ENCODE measurements around the gene PAX2. TPM values are rescaled to one million over a fixed set of nuclear protein-coding genes. Genes with fewer than 3 reads are reported as not detected.

PAX2 gene
- total and polyA plus RNA-seq, 2 of the 13 experiments (the other 11 are each of a cell fraction or from before 2014, with no cell fraction given): not detected

DNA sequence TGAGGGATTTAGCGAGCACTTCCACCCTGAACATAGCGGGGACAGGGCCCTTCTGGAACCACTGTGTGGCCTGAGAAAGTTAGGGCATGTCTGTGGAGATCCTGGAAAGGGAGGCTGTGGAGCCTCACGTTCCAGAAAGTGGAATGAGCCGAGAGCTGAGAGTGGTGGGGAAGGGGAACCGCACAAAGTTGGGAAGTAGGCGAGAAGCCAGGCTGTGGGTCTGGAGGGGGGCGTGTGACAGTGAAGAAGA, 10.4 kb upstream of the PAX2 start:
- WGBS (ENCODE audit: low lambda C conversion rate): 36% methylated on average over 7 of the region's 7 CpGs
- no TSS peak for BruUV-seq (replicated peaks)
- intact Hi-C loops (cut with micrococcal nuclease; ENCODE audit: unreplicated experiment): no loop called here
- DNase-seq (ENCODE audit: low spot score) (no peak), ATAC-seq (no peak), FAIRE-seq (no peak)
- TF ChIP-seq, protein P1, sequence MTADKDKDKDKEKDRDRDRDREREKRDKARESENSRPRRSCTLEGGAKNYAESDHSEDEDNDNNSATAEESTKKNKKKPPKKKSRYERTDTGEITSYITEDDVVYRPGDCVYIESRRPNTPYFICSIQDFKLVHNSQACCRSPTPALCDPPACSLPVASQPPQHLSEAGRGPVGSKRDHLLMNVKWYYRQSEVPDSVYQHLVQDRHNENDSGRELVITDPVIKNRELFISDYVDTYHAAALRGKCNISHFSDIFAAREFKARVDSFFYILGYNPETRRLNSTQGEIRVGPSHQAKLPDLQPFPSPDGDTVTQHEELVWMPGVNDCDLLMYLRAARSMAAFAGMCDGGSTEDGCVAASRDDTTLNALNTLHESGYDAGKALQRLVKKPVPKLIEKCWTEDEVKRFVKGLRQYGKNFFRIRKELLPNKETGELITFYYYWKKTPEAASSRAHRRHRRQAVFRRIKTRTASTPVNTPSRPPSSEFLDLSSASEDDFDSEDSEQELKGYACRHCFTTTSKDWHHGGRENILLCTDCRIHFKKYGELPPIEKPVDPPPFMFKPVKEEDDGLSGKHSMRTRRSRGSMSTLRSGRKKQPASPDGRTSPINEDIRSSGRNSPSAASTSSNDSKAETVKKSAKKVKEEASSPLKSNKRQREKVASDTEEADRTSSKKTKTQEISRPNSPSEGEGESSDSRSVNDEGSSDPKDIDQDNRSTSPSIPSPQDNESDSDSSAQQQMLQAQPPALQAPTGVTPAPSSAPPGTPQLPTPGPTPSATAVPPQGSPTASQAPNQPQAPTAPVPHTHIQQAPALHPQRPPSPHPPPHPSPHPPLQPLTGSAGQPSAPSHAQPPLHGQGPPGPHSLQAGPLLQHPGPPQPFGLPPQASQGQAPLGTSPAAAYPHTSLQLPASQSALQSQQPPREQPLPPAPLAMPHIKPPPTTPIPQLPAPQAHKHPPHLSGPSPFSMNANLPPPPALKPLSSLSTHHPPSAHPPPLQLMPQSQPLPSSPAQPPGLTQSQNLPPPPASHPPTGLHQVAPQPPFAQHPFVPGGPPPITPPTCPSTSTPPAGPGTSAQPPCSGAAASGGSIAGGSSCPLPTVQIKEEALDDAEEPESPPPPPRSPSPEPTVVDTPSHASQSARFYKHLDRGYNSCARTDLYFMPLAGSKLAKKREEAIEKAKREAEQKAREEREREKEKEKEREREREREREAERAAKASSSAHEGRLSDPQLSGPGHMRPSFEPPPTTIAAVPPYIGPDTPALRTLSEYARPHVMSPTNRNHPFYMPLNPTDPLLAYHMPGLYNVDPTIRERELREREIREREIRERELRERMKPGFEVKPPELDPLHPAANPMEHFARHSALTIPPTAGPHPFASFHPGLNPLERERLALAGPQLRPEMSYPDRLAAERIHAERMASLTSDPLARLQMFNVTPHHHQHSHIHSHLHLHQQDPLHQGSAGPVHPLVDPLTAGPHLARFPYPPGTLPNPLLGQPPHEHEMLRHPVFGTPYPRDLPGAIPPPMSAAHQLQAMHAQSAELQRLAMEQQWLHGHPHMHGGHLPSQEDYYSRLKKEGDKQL (CRISPR knock-in tag; IDR thresholded peaks at IDR 0.05; ENCODE audit: low read depth): no peak
- TF ChIP-seq, protein P2, sequence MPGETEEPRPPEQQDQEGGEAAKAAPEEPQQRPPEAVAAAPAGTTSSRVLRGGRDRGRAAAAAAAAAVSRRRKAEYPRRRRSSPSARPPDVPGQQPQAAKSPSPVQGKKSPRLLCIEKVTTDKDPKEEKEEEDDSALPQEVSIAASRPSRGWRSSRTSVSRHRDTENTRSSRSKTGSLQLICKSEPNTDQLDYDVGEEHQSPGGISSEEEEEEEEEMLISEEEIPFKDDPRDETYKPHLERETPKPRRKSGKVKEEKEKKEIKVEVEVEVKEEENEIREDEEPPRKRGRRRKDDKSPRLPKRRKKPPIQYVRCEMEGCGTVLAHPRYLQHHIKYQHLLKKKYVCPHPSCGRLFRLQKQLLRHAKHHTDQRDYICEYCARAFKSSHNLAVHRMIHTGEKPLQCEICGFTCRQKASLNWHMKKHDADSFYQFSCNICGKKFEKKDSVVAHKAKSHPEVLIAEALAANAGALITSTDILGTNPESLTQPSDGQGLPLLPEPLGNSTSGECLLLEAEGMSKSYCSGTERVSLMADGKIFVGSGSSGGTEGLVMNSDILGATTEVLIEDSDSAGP (CRISPR knock-in tag; IDR thresholded peaks at IDR 0.05; ENCODE audit: borderline replicate concordance): no peak
- TF ChIP-seq, protein P3, sequence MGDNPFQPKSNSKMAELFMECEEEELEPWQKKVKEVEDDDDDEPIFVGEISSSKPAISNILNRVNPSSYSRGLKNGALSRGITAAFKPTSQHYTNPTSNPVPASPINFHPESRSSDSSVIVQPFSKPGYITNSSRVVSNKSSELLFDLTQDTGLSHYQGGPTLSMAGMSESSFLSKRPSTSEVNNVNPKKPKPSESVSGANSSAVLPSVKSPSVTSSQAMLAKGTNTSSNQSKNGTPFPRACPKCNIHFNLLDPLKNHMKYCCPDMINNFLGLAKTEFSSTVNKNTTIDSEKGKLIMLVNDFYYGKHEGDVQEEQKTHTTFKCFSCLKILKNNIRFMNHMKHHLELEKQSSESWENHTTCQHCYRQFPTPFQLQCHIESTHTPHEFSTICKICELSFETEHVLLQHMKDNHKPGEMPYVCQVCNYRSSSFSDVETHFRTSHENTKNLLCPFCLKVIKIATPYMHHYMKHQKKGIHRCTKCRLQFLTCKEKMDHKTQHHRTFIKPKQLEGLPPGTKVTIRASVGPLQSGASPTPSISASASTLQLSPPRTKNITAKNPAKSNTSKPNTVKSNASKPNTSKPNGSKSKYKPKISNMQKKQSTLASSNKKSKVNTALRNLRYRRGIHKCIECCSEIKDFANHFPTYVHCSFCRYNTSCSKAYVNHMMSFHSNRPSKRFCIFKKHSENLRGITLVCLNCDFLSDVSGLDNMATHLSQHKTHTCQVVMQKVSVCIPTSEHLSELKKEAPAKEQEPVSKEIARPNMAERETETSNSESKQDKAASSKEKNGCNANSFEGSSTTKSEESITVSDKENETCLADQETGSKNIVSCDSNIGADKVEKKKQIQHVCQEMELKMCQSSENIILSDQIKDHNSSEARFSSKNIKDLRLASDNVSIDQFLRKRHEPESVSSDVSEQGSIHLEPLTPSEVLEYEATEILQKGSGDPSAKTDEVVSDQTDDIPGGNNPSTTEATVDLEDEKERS (CRISPR knock-in tag; IDR thresholded peaks at IDR 0.05): no peak
- TF ChIP-seq, protein P4, sequence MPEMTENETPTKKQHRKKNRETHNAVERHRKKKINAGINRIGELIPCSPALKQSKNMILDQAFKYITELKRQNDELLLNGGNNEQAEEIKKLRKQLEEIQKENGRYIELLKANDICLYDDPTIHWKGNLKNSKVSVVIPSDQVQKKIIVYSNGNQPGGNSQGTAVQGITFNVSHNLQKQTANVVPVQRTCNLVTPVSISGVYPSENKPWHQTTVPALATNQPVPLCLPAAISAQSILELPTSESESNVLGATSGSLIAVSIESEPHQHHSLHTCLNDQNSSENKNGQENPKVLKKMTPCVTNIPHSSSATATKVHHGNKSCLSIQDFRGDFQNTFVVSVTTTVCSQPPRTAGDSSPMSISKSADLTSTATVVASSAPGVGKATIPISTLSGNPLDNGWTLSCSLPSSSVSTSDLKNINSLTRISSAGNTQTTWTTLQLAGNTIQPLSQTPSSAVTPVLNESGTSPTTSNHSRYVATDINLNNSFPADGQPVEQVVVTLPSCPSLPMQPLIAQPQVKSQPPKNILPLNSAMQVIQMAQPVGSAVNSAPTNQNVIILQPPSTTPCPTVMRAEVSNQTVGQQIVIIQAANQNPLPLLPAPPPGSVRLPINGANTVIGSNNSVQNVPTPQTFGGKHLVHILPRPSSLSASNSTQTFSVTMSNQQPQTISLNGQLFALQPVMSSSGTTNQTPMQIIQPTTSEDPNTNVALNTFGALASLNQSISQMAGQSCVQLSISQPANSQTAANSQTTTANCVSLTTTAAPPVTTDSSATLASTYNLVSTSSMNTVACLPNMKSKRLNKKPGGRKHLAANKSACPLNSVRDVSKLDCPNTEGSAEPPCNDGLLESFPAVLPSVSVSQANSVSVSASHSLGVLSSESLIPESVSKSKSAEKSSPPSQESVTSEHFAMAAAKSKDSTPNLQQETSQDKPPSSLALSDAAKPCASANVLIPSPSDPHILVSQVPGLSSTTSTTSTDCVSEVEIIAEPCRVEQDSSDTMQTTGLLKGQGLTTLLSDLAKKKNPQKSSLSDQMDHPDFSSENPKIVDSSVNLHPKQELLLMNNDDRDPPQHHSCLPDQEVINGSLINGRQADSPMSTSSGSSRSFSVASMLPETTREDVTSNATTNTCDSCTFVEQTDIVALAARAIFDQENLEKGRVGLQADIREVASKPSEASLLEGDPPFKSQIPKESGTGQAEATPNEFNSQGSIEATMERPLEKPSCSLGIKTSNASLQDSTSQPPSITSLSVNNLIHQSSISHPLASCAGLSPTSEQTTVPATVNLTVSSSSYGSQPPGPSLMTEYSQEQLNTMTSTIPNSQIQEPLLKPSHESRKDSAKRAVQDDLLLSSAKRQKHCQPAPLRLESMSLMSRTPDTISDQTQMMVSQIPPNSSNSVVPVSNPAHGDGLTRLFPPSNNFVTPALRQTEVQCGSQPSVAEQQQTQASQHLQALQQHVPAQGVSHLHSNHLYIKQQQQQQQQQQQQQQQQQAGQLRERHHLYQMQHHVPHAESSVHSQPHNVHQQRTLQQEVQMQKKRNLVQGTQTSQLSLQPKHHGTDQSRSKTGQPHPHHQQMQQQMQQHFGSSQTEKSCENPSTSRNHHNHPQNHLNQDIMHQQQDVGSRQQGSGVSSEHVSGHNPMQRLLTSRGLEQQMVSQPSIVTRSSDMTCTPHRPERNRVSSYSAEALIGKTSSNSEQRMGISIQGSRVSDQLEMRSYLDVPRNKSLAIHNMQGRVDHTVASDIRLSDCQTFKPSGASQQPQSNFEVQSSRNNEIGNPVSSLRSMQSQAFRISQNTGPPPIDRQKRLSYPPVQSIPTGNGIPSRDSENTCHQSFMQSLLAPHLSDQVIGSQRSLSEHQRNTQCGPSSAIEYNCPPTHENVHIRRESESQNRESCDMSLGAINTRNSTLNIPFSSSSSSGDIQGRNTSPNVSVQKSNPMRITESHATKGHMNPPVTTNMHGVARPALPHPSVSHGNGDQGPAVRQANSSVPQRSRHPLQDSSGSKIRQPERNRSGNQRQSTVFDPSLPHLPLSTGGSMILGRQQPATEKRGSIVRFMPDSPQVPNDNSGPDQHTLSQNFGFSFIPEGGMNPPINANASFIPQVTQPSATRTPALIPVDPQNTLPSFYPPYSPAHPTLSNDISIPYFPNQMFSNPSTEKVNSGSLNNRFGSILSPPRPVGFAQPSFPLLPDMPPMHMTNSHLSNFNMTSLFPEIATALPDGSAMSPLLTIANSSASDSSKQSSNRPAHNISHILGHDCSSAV (CRISPR knock-in tag; IDR thresholded peaks at IDR 0.05; ENCODE audit: borderline replicate concordance): no peak
- Histone ChIP-seq H4K20me1 (ENCODE audit: insufficient read depth, low read length) (peaks cover 4% of the 10 kb centered on the region; the same call in 1 of the 2 replicates), H3K9ac (ENCODE audit: insufficient read depth, low read depth, low read length) (no peak overlapping the region), H3K27me3 (ENCODE audit: control insufficient read depth in 1 of 2, insufficient read depth in 2 of 2, low read length in 2 of 2) (peaks cover 23 to 98% of the 10 kb centered on the region in 2 experiments), H3K4me3 (replicated peaks in 1 of 3; ENCODE audit: insufficient read depth in 1 of 3, low read depth in 2 of 3, low read length in 3 of 3) (no peak overlapping the region), H3K79me2 (ENCODE audit: insufficient read depth, low read length) (no peaks in the 10 kb centered on the region), H3K27ac (ENCODE audit: extremely low read length, insufficient read depth, low read length) (no peak overlapping the region), H3K4me2 (ENCODE audit: low read depth, low read length) (no peak overlapping the region), H3K4me1 (ENCODE audit: insufficient read depth, low read length) (peaks cover 28% of the 10 kb centered on the region), H2AFZ (ENCODE audit: low read length) (no peak overlapping the region), H3K36me3 (replicated peaks in 1 of 2; ENCODE audit: control insufficient read depth in 1 of 2, insufficient read depth in 2 of 2, low read length in 2 of 2) (no peaks in the 10 kb centered on the region), H3K9me3 (ENCODE audit: low read length) (no peaks in the 10 kb centered on the region)
- ChIA-PET POLR2A (no interaction called here), CTCF (ENCODE audit: low intra/inter-chr PET ratio, low total read pairs) (no interaction called here)
- in situ Hi-C loops (cut with HindIII; ENCODE audit: extremely low pct_ligation_motif_present, low pct_unique_long_range_greater_than_20kb): no loop called here

Measured in HepG2 (cell line).